Left lobe of liver (tissue), 2 donors: Measurements from ENCODE around the gene TBC1D22A. TPM values are rescaled to one million over a fixed set of nuclear protein-coding genes. Genes with fewer than 3 reads are reported as not detected.

ENCODE experiments used
- ATAC-seq: fragments of 200-7000 bp; cut with Tn5 transposase; one replicate; pipeline ENCODE4 v1.9.1; 2020; ENCODE audit warnings: mild to moderate bottlenecking, moderate library complexity
- DNase-seq: peaks from one replicate; pipeline ENCODE4 v3.0.0-alpha.2; 2020; ENCODE audit warnings: low spot score
- total RNA-seq: library from RNA; stranded (reverse); gene quantifications from one replicate; pipeline ENCODE4 v1.2.1, GENCODE V29; 2021
- donor health status: DM: no; HTN: no; CAD: no; lungs with moderate emphysema.
- donor health status: DM: no; HTN: yes; CAD: no.

The TBC1D22A gene
- total RNA-seq, 1 donor from 2014 or later, result 12.4 TPM

GRCh38 chr22:47083379-47083986 lies 321.0 kb downstream of the TBC1D22A start:
- peak; percentile 21 for DNase-seq
- no peak for ATAC-seq

GRCh38 chr22:47084226-47084625 lies 321.8 kb downstream of the TBC1D22A start:
- DNase-seq (peak; percentile 11), ATAC-seq (no peak)

GRCh38 chr22:47086596-47087248 lies 324.3 kb downstream of the TBC1D22A start:
- no peak for ATAC-seq

GRCh38 chr22:47088480-47089158 lies 326.2 kb downstream of the TBC1D22A start:
- DNase-seq (peak; percentile 22), ATAC-seq (no peak)

More at GRCh38 chr22:47086596-47087248, 324.3 kb downstream of the TBC1D22A start:
- peak; percentile 27 for DNase-seq

GRCh38 chr22:47089374-47089773 lies 326.9 kb downstream of the TBC1D22A start:
- DNase-seq (peak; percentile 29), ATAC-seq (no peak)

GRCh38 chr22:47089796-47090460 lies 327.5 kb downstream of the TBC1D22A start:
- ATAC-seq (no peak), DNase-seq (peak; percentile 39)

- DNase-seq, result peak; percentile 38
- no peak for ATAC-seq
Measured at GRCh38 chr22:47090591-47091245, 328.3 kb downstream of the TBC1D22A start.

GRCh38 chr22:47091246-47091651 lies 328.8 kb downstream of the TBC1D22A start:
- ATAC-seq, result no peak

GRCh38 chr22:47091921-47092700 lies 329.7 kb downstream of the TBC1D22A start:
- ATAC-seq (no peak), DNase-seq (peak; percentile 24)

More at GRCh38 chr22:47091246-47091651, 328.8 kb downstream of the TBC1D22A start:
- peak; percentile 23 for DNase-seq

- ATAC-seq (no peak), DNase-seq (peak; percentile 24)
Measured at GRCh38 chr22:47092896-47093311, 330.5 kb downstream of the TBC1D22A start.

- ATAC-seq, result no peak
Measured at GRCh38 chr22:47093720-47094119, 331.3 kb downstream of the TBC1D22A start.

GRCh38 chr22:47094861-47095330 lies 332.4 kb downstream of the TBC1D22A start:
- ATAC-seq, result no peak

More at GRCh38 chr22:47093720-47094119, 331.3 kb downstream of the TBC1D22A start:
- DNase-seq, result peak; percentile 1

GRCh38 chr22:47095395-47096122 lies 333.1 kb downstream of the TBC1D22A start:
- ATAC-seq (no peak), DNase-seq (peak; percentile 3)

More at GRCh38 chr22:47094861-47095330, 332.4 kb downstream of the TBC1D22A start:
- peak; percentile 2 for DNase-seq

- ATAC-seq (no peak), DNase-seq (no peak)
Measured at GRCh38 chr22:47098121-47098520, 335.7 kb downstream of the TBC1D22A start.

GRCh38 chr22:47098554-47098953 lies 336.1 kb downstream of the TBC1D22A start:
- no peak for ATAC-seq
- no peak for DNase-seq

- no peak for ATAC-seq
- DNase-seq, result no peak
Measured at GRCh38 chr22:47100019-47100418, 337.6 kb downstream of the TBC1D22A start.

- DNase-seq (peak; percentile 8), ATAC-seq (no peak)
Measured at GRCh38 chr22:47100646-47101200, 338.3 kb downstream of the TBC1D22A start.

- no peak for ATAC-seq
- DNase-seq, result peak; percentile 31
Measured at GRCh38 chr22:47101321-47101885, 339.0 kb downstream of the TBC1D22A start.
